Mucosa of rectum (tissue), 2 donors: ENCODE data around the gene TBC1D32.
"Not testable (repeated sequence)": the region's sequence is repeated elsewhere in the genome, so short reads cannot be mapped to it uniquely, and the experiment has no call there.

Experiments used
- H3K27ac ChIP-seq, 2 donors: one replicate each; pipeline ENCODE4 v1.7.0; 2013; ENCODE audit warnings: inconsistent platforms in 2 of 2, low read depth in 2 of 2, low read length in 2 of 2
- H3K27me3 ChIP-seq, 2 donors: one replicate each; pipeline ENCODE4 v1.7.0; 2013; ENCODE audit warnings: low read length in 2 of 2; ENCODE audit not compliant: control insufficient read depth in 2 of 2, insufficient read depth in 2 of 2
- H3K36me3 ChIP-seq, 2 donors: one replicate each; pipeline ENCODE4 v1.7.0; 2013; ENCODE audit warnings: low read length in 2 of 2; ENCODE audit not compliant: control insufficient read depth in 2 of 2, insufficient read depth in 2 of 2
- H3K4me1 ChIP-seq, 2 donors: one replicate each; pipeline ENCODE4 v1.7.0; 2013; ENCODE audit warnings: low read length in 2 of 2, mild to moderate bottlenecking in 1 of 2; ENCODE audit not compliant: control insufficient read depth in 2 of 2, insufficient read depth in 2 of 2
- H3K4me3 ChIP-seq, 2 donors: one replicate each; pipeline ENCODE4 v1.7.0; 2013; ENCODE audit warnings: low read length in 2 of 2
- H3K9ac ChIP-seq, 2 donors: one replicate each; pipeline ENCODE4 v1.7.0; 2013; ENCODE audit warnings: low read length in 2 of 2, low read depth in 1 of 2, mild to moderate bottlenecking in 1 of 2
- H3K9me3 ChIP-seq, 2 donors: one replicate each; pipeline ENCODE4 v1.7.0; 2013; ENCODE audit warnings: low read length in 2 of 2; ENCODE audit not compliant: control insufficient read depth in 2 of 2
- donor health status: healthy.
- donor health status: Normal muscosa, but diverticular disease.

Gene TBC1D32

GRCh38 chr6:121351916-121352315 lies 17.6 kb upstream of the TBC1D32 start:
- Histone ChIP-seq H3K36me3 (no peaks in the 10 kb centered on the region), H3K4me1 (no peaks in the 10 kb centered on the region), H3K9ac (no peak overlapping the region), H3K27me3 (no peaks in the 10 kb centered on the region), H3K4me3 (no peak overlapping the region), H3K9me3 (no peaks in the 10 kb centered on the region), H3K27ac (no peak overlapping the region)

- no peak overlapping the region for H3K27ac ChIP-seq
- no peaks in the 10 kb centered on the region for H3K36me3 ChIP-seq
- no peaks in the 10 kb centered on the region for H3K27me3 ChIP-seq
- H3K4me3 ChIP-seq = no peak overlapping the region
- H3K4me1 ChIP-seq = no peaks in the 10 kb centered on the region
- no peak overlapping the region for H3K9ac ChIP-seq
- no peaks in the 10 kb centered on the region for H3K9me3 ChIP-seq
Observed at GRCh38 chr6:121349596-121349995, 15.3 kb upstream of the TBC1D32 start.

- no peak overlapping the region for H3K27ac ChIP-seq
- no peaks in the 10 kb centered on the region for H3K27me3 ChIP-seq
- no peak overlapping the region for H3K9ac ChIP-seq
- H3K36me3 ChIP-seq = no peaks in the 10 kb centered on the region
- H3K4me1 ChIP-seq = no peaks in the 10 kb centered on the region
- no peak overlapping the region for H3K4me3 ChIP-seq
- no peaks in the 10 kb centered on the region for H3K9me3 ChIP-seq
Observed at GRCh38 chr6:121347484-121347883, 13.2 kb upstream of the TBC1D32 start.

GRCh38 chr6:121344539-121344938 lies 10.3 kb upstream of the TBC1D32 start:
- no peaks in the 10 kb centered on the region for H3K27me3 ChIP-seq
- H3K4me3 ChIP-seq = no peak overlapping the region
- H3K9me3 ChIP-seq = no peaks in the 10 kb centered on the region
- H3K4me1 ChIP-seq = no peaks in the 10 kb centered on the region
- no peak overlapping the region for H3K9ac ChIP-seq
- H3K27ac ChIP-seq = no peak overlapping the region
- no peaks in the 10 kb centered on the region for H3K36me3 ChIP-seq

- Histone ChIP-seq H3K9me3 (no peaks in the 10 kb centered on the region), H3K4me3 (no peak overlapping the region), H3K27ac (no peak overlapping the region), H3K36me3 (no peaks in the 10 kb centered on the region), H3K27me3 (no peaks in the 10 kb centered on the region), H3K9ac (no peak overlapping the region), H3K4me1 (peaks cover 0 to 4% of the 10 kb centered on the region in 2 donors)
Observed at GRCh38 chr6:121339639-121340226, 5.5 kb upstream of the TBC1D32 start.

GRCh38 chr6:121338956-121339355 lies 4.7 kb upstream of the TBC1D32 start:
- Histone ChIP-seq H3K27ac (no peak overlapping the region), H3K36me3 (no peaks in the 10 kb centered on the region), H3K4me3 (no peak overlapping the region), H3K4me1 (peaks cover 2 to 4% of the 10 kb centered on the region in 2 donors), H3K27me3 (no peaks in the 10 kb centered on the region), H3K9me3 (no peaks in the 10 kb centered on the region), H3K9ac (no peak overlapping the region)

- no peaks in the 10 kb centered on the region for H3K27me3 ChIP-seq
- H3K4me3 ChIP-seq = no peak overlapping the region
- H3K4me1 ChIP-seq = peaks cover 4 to 5% of the 10 kb centered on the region in 2 donors
- no peaks in the 10 kb centered on the region for H3K9me3 ChIP-seq
- H3K27ac ChIP-seq = no peak overlapping the region
- no peak overlapping the region for H3K9ac ChIP-seq
- H3K36me3 ChIP-seq = no peaks in the 10 kb centered on the region
Observed at GRCh38 chr6:121338366-121338765, 4.1 kb upstream of the TBC1D32 start.

GRCh38 chr6:121335087-121336008 lies 1.1 kb upstream of the TBC1D32 start:
- H3K9ac ChIP-seq = peak overlapping the region; percentile 93

GRCh38 chr6:121333694-121334093 lies 586 bp downstream of the TBC1D32 start:
- H3K36me3 ChIP-seq, H3K27ac ChIP-seq, H3K9me3 ChIP-seq, H3K9ac ChIP-seq, H3K4me1 ChIP-seq, H3K27me3 ChIP-seq: not testable (repeated sequence)
- H3K4me3 ChIP-seq = peak overlapping the region in 1 of 2 donors; percentile 95

More at GRCh38 chr6:121335087-121336008, 1.1 kb upstream of the TBC1D32 start:
- H3K36me3 ChIP-seq = no peaks in the 10 kb centered on the region
- peaks cover 4 to 5% of the 10 kb centered on the region in 2 donors for H3K4me1 ChIP-seq
- no peaks in the 10 kb centered on the region for H3K9me3 ChIP-seq
- no peaks in the 10 kb centered on the region for H3K27me3 ChIP-seq
- peak overlapping the region; percentile 94 to 95 for H3K4me3 ChIP-seq
- peak overlapping the region; percentile 98 to 99 for H3K27ac ChIP-seq

- H3K9ac ChIP-seq = no peak overlapping the region
- peaks cover 4 to 5% of the 10 kb centered on the region in 2 donors for H3K4me1 ChIP-seq
- H3K27me3 ChIP-seq = no peaks in the 10 kb centered on the region
- no peak overlapping the region for H3K27ac ChIP-seq
- no peaks in the 10 kb centered on the region for H3K36me3 ChIP-seq
- no peak overlapping the region for H3K4me3 ChIP-seq
- H3K9me3 ChIP-seq = no peaks in the 10 kb centered on the region
Observed at GRCh38 chr6:121333196-121333595, 1.1 kb downstream of the TBC1D32 start.
